ENCODE measurements around the gene LY6G6F. TPM values are rescaled to one million over a fixed set of nuclear protein-coding genes. Genes with fewer than 3 reads are reported as not detected.
A peak's percentile ranks its signal among the peaks of the same experiment; 100 is the strongest.

LY6G6F gene
- total and polyA plus RNA-seq, 8 donors, result not detected

DNA sequence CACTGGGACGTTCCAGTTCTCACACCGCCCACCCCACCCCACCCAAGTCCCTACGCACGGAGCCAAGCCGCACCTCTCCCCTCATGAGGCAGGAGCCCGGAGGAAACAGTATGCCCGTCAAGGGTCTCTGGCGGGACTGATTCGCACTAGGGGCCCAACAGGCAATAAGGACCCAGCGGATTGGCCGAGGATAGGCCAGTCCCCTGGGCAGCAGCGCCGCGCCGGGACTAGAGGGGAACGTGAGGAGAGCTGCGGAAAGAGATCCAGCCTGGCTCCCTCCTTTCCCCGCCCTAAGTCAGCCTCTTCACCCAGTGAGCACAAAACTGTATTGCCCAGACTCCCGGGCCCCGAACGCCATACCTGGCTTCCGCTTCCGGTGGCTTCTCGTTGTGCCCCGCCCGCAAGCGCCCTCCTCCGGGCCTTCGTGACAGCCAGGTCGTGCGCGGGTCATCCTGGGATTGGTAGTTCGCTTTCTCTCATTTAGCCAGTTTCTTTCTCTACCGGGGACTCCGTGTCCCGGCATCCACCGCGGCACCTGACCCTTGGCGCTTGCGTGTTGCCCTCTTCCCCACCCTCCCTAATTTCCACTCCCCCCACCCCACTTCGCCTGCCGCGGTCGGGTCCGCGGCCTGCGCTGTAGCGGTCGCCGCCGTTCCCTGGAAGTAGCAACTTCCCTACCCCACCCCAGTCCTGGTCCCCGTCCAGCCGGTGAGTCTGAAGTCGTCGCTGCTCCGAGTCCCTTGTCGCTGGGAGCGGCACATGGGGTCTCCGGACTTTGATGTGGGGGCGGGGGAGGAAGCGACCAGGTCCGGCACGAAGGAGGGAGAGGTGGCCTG, 40.9 kb upstream of the LY6G6F start, which contains the start of gene CSNK2B:
Gene CSNK2B (plus strand): TSS at position 580 of the 836 bp plus-strand sequence. CDS start 752 bp downstream, outside the sequence.
- H3K27me3 ChIP-seq, result no peaks in the 10 kb centered on the region
- intact Hi-C loops (cut with DNase I; ENCODE audit: low total_unique reads), result no loop called here
- peaks cover 34 to 71% (median 57%) of the 10 kb centered on the region in 4 donors for H3K4me1 ChIP-seq
- H3K36me3 ChIP-seq, result peaks cover 44 to 61% (median 58%) of the 10 kb centered on the region in 4 donors
- H3K27ac ChIP-seq, result peak within 1 kb of the TSS; percentile 94 to 98 (median 97)
- H3K4me3 ChIP-seq, result peak within 1 kb of the TSS; percentile 72 to 98 (median 90)
- H3K9me3 ChIP-seq, result no peaks in the 10 kb centered on the region
- 0 to 1% (median 1%) methylated on average over 46 to 63 of the region's 63 CpGs for WGBS, 5 donors
- TF ChIP-seq EP300 (IDR thresholded peaks at IDR 0.05) (no peak), POLR2AphosphoS5 (IDR thresholded peaks at IDR 0.05) (peak; percentile 71 to 95 (median 79))
- TF ChIP-seq, protein P1, sequence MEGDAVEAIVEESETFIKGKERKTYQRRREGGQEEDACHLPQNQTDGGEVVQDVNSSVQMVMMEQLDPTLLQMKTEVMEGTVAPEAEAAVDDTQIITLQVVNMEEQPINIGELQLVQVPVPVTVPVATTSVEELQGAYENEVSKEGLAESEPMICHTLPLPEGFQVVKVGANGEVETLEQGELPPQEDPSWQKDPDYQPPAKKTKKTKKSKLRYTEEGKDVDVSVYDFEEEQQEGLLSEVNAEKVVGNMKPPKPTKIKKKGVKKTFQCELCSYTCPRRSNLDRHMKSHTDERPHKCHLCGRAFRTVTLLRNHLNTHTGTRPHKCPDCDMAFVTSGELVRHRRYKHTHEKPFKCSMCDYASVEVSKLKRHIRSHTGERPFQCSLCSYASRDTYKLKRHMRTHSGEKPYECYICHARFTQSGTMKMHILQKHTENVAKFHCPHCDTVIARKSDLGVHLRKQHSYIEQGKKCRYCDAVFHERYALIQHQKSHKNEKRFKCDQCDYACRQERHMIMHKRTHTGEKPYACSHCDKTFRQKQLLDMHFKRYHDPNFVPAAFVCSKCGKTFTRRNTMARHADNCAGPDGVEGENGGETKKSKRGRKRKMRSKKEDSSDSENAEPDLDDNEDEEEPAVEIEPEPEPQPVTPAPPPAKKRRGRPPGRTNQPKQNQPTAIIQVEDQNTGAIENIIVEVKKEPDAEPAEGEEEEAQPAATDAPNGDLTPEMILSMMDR (IDR thresholded peaks at IDR 0.05), result peak in 1 of 7 experiments; percentile 25
- DNase-seq, result peak; percentile 99

DNA sequence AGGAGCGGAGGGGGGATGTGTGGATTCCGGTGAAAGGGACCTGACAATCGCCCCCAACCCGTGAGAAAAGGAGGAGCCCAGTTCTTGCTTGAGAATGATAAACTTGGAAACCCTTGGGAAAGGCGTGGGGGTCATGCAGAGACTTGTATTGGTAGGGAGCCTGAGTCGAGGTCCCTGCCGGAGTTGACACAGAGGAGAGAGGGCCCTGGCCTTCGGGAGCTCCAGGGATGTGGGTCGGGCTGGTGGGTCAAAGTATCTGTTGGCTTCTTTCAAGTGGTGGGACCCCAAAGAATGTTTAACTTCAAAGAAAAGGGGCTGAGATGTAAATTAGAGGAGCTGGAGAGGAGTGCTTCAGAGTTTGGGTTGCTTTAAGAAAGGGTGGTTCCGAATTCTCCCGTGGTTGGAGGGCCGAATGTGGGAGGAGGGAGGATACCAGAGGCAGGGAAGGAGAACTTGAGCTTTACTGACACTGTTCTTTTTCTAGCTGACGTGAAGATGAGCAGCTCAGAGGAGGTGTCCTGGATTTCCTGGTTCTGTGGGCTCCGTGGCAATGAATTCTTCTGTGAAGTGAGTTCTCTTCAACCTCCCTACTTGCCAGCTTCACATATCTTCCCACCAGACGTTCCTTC, 40.2 kb upstream of the LY6G6F start:
- H3K27me3 ChIP-seq, result no peaks in the 10 kb centered on the region
- intact Hi-C loops (cut with DNase I; ENCODE audit: low total_unique reads), result no loop called here
- peaks cover 27 to 64% (median 50%) of the 10 kb centered on the region in 4 donors for H3K4me1 ChIP-seq
- DNase-seq, result no peak
- H3K9me3 ChIP-seq, result no peaks in the 10 kb centered on the region
- peaks cover 51 to 68% (median 66%) of the 10 kb centered on the region in 4 donors for H3K36me3 ChIP-seq
- 2 to 4% (median 3%) methylated on average over 15 of the region's 15 CpGs for WGBS, 5 donors
- H3K27ac ChIP-seq, result peak overlapping the region; percentile 91 to 98 (median 96)
- H3K4me3 ChIP-seq, result peak overlapping the region; percentile 72 to 98 (median 90)
- no peak for TF ChIP-seq POLR2AphosphoS5 (IDR thresholded peaks at IDR 0.05)
- TF ChIP-seq, protein P1 (IDR thresholded peaks at IDR 0.05), result no peak
- no peak for TF ChIP-seq POLR2A (IDR thresholded peaks at IDR 0.05)
- no peak for TF ChIP-seq EP300 (IDR thresholded peaks at IDR 0.05)

DNA sequence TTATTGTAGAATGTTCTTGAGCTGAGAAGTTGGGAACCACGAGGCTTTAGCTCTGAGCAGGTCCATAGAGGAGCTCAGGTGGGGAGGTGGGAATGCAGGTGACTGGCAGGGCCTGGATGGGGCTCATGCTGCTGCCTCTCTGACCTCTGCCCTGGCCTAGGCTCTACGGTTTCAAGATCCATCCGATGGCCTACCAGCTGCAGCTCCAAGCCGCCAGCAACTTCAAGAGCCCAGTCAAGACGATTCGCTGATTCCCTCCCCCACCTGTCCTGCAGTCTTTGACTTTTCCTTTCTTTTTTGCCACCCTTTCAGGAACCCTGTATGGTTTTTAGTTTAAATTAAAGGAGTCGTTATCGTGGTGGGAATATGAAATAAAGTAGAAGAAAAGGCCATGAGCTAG, 37.0 kb upstream of the LY6G6F start, which contains the start of gene LY6G5B:
Gene LY6G5B (plus strand): TSS at position 301 of the 400 bp plus-strand sequence. CDS start 975 bp downstream, outside the sequence.
- Histone ChIP-seq H3K27me3 (no peaks in the 10 kb centered on the region), H3K27ac (no peak within 1 kb of the TSS), H3K36me3 (peaks cover 62 to 75% (median 74%) of the 10 kb centered on the region in 4 donors), H3K9me3 (no peaks in the 10 kb centered on the region), H3K4me1 (peaks cover 13 to 33% (median 19%) of the 10 kb centered on the region in 4 donors), H3K4me3 (no peak within 1 kb of the TSS)
- no peak for DNase-seq
- TF ChIP-seq, protein P1 (IDR thresholded peaks at IDR 0.05), result no peak
- TF ChIP-seq POLR2AphosphoS5 (IDR thresholded peaks at IDR 0.05), result no peak
- TF ChIP-seq EP300 (IDR thresholded peaks at IDR 0.05), result no peak
- TF ChIP-seq POLR2A (IDR thresholded peaks at IDR 0.05), result no peak
- intact Hi-C loops (cut with DNase I; ENCODE audit: low total_unique reads), result no loop called here
- WGBS, 5 donors, result 75 to 91% (median 82%) methylated on average over 8 of the region's 8 CpGs

DNA sequence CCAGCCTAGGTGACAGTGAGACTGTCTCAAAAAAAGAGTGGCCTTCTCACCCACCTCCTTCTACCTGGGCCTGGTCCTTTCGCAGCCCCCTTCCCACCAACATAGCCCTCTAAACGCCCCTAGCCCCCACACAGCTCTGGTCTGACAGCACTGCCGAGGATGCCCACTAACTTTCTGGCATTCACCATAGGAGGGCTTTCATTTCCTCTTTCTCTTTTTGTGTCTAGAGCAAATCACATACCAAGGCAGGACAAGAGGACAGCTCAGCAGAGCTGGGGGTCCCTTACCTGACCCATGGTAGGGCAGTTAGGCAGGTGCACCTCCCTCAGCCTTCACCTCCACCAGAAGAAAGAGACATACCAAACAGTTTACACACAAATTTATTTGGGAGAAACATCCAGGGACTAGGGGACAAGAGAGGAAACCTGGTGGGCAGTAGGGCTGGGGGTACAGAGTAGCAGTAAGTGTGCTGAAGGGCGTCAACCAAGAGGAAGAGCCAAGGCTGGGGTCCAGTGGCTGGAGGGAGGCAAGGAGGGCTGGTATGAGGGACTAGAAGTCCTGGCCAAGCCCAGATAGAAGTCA, 30.3 kb upstream of the LY6G6F start:
- no peak overlapping the region for H3K27ac ChIP-seq
- H3K36me3 ChIP-seq, result peaks cover 18 to 32% (median 29%) of the 10 kb centered on the region in 4 donors
- peaks cover 5 to 15% (median 13%) of the 10 kb centered on the region in 4 donors for H3K4me1 ChIP-seq
- DNase-seq, result no peak
- intact Hi-C loops (cut with DNase I; ENCODE audit: low total_unique reads), result no loop called here
- no peak overlapping the region for H3K4me3 ChIP-seq
- TF ChIP-seq POLR2A (IDR thresholded peaks at IDR 0.05), result no peak
- TF ChIP-seq POLR2AphosphoS5 (IDR thresholded peaks at IDR 0.05), result no peak
- TF ChIP-seq, protein P1 (IDR thresholded peaks at IDR 0.05), result no peak
- no peaks in the 10 kb centered on the region for H3K9me3 ChIP-seq
- WGBS, 5 donors, result 75 to 89% (median 78%) methylated on average over 4 of the region's 4 CpGs
- no peaks in the 10 kb centered on the region for H3K27me3 ChIP-seq
